ENCODE data around the gene LRMDA.

DNA sequence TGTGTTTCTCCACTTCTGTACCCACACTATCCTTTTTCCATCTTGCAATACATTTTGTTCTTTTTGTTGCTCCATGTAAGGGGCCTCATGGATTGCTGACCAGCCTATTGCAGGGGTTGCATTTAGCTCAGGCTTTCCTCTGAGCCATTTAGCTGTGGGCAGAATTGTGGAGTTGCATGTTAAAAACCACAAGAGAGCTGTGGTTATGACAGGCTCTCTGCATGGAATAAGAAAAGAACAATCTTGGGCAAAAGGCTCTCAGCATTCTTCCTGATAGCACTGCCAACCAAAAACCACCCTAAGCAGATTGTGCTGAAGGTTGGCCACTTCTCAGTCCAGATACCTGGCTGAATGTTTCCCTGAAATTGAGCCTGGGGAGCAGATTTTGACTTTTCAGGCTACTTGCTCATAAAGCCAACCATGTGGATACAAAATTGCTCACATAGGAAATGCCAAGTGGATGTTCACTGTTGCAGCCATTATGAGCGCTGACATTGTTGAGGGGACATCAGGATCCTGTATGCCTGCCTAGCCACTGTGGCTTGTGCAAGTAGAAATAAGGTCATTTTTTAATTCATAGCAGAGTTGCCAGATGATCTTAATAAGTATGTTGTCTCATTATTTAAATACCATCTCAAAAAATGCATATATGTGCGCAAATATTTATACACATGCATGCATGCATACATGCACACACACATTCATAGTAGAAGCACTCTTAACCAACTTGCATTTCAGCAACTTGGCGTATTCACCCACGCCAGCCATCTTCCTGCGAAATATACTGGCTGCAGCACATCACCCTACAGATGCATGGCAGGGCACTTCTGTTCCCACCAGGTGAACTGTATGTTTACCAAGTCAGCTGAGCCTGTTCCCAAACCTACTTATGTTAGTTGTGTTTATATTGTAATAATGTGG is 695.4 kb downstream of the LRMDA start:
- TF ChIP-seq, protein P1, sequence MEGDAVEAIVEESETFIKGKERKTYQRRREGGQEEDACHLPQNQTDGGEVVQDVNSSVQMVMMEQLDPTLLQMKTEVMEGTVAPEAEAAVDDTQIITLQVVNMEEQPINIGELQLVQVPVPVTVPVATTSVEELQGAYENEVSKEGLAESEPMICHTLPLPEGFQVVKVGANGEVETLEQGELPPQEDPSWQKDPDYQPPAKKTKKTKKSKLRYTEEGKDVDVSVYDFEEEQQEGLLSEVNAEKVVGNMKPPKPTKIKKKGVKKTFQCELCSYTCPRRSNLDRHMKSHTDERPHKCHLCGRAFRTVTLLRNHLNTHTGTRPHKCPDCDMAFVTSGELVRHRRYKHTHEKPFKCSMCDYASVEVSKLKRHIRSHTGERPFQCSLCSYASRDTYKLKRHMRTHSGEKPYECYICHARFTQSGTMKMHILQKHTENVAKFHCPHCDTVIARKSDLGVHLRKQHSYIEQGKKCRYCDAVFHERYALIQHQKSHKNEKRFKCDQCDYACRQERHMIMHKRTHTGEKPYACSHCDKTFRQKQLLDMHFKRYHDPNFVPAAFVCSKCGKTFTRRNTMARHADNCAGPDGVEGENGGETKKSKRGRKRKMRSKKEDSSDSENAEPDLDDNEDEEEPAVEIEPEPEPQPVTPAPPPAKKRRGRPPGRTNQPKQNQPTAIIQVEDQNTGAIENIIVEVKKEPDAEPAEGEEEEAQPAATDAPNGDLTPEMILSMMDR (IDR thresholded peaks at IDR 0.05) = no peak
- no peak for TF ChIP-seq POLR2A (IDR thresholded peaks at IDR 0.05)

All from adrenal gland (tissue), 5 donors.